SK-N-SH (cell line): ENCODE measurements around the gene KRTAP5-9.

Experiments
- FOSL2 ChIP-seq: IDR thresholded peaks from 2 replicates; pipeline ENCODE4 v1.4.0; 2012; ENCODE audit warnings: low read depth, mild to moderate bottlenecking, moderate library complexity, borderline replicate concordance
- FOXJ3 ChIP-seq: sonication (generic); formaldehyde crosslinking; IDR thresholded peaks from 2 replicates; pipeline ENCODE4 v1.5.1; 2020; ENCODE audit warnings: mild to moderate bottlenecking, missing genetic modification reagents
- SIN3A ChIP-seq: IDR thresholded peaks from 2 replicates; pipeline ENCODE4 v1.6.1; 2012; ENCODE audit warnings: low read depth, mild to moderate bottlenecking, low read length, moderate library complexity, borderline replicate concordance
- TCF12 ChIP-seq: IDR thresholded peaks from 2 replicates; pipeline ENCODE4 v1.4.0; 2012

- TF ChIP-seq TCF12: no peak
- no peak for TF ChIP-seq FOSL2
- no peak for TF ChIP-seq SIN3A
- no peak for TF ChIP-seq FOXJ3
Measured at GRCh38 chr11:71538666-71538990, 9.6 kb upstream of the KRTAP5-9 start.
